Middle frontal gyrus (tissue), 1 donor: ENCODE data around the gene USP7.

ENCODE experiments used
- DNase-seq: peaks from one replicate; pipeline ENCODE4 v3.0.0-alpha.2; 2015; ENCODE audit warnings: low spot score; ENCODE audit errors: extremely low spot score

USP7 gene

GRCh38 chr16:8952281-8952751 is 11.4 kb downstream of the USP7 start:
- DNase-seq: no peak

GRCh38 chr16:8951447-8952280 is 12.0 kb downstream of the USP7 start:
- DNase-seq: no peak

- no peak for DNase-seq
Measured at GRCh38 chr16:8950580-8951077, 13.1 kb downstream of the USP7 start.

- no peak for DNase-seq
Measured at GRCh38 chr16:8949536-8950418, 13.9 kb downstream of the USP7 start.

- no peak for DNase-seq
Measured at GRCh38 chr16:8948831-8949230, 14.9 kb downstream of the USP7 start.

GRCh38 chr16:8948069-8948593 is 15.6 kb downstream of the USP7 start:
- DNase-seq: no peak

GRCh38 chr16:8946544-8946943 is 17.2 kb downstream of the USP7 start:
- no peak for DNase-seq

- no peak for DNase-seq
Measured at GRCh38 chr16:8945626-8946296, 17.9 kb downstream of the USP7 start.

GRCh38 chr16:8943966-8944759 is 19.5 kb downstream of the USP7 start:
- DNase-seq: no peak

GRCh38 chr16:8943001-8943763 is 20.5 kb downstream of the USP7 start:
- no peak for DNase-seq

- DNase-seq: no peak
Measured at GRCh38 chr16:8941718-8942344, 21.9 kb downstream of the USP7 start.

- DNase-seq: no peak
Measured at GRCh38 chr16:8937803-8938202, 25.9 kb downstream of the USP7 start.

GRCh38 chr16:8936421-8936820 is 27.3 kb downstream of the USP7 start:
- DNase-seq: no peak

- DNase-seq: no peak
Measured at GRCh38 chr16:8935989-8936388, 27.7 kb downstream of the USP7 start.

GRCh38 chr16:8934601-8935000 is 29.1 kb downstream of the USP7 start:
- DNase-seq: no peak

- DNase-seq: no peak
Measured at GRCh38 chr16:8931859-8932258, 31.8 kb downstream of the USP7 start.

GRCh38 chr16:8929086-8929748 is 34.5 kb downstream of the USP7 start:
- no peak for DNase-seq

- no peak for DNase-seq
Measured at GRCh38 chr16:8928467-8928957, 35.2 kb downstream of the USP7 start.

GRCh38 chr16:8926827-8927226 is 36.9 kb downstream of the USP7 start:
- no peak for DNase-seq
